Colonic mucosa (tissue), 4 donors: ENCODE data around the gene ABCF3. TPM values are rescaled to one million over a fixed set of nuclear protein-coding genes. Genes with fewer than 3 reads are reported as not detected.
A peak's percentile ranks its signal among the peaks of the same experiment; 100 is the strongest.

Experiments used
- DNase-seq: peaks from one replicate; pipeline ENCODE4 v3.0.0-alpha.2; 2020
- H3K27ac ChIP-seq: fragments of 200-600 bp; one replicate; pipeline ENCODE4 v1.8.0; 2021
- H3K27me3 ChIP-seq: fragments of 200-600 bp; one replicate; pipeline ENCODE4 v1.8.0; 2021
- H3K36me3 ChIP-seq: fragments of 200-600 bp; one replicate; pipeline ENCODE4 v1.8.0; 2021
- H3K4me1 ChIP-seq: fragments of 200-600 bp; one replicate; pipeline ENCODE4 v1.8.0; 2021; ENCODE audit warnings: mild to moderate bottlenecking
- H3K4me3 ChIP-seq: fragments of 200-600 bp; one replicate; pipeline ENCODE4 v1.8.0; 2021
- H3K9ac ChIP-seq, 2 donors: one replicate each; pipeline ENCODE4 v1.7.0; 2013; ENCODE audit warnings: control low read depth in 2 of 2, low read depth in 2 of 2, low read length in 2 of 2
- H3K9me3 ChIP-seq: fragments of 200-600 bp; one replicate; pipeline ENCODE4 v1.8.0; 2021
- CTCF ChIP-seq: fragments of 200-600 bp; IDR thresholded peaks from one replicate; pipeline ENCODE4 v1.8.0; 2022; ENCODE audit warnings: antibody characterized with exemption, mild to moderate bottlenecking
- intact Hi-C: fragments of 100-400 bp; cut with DNase I; formaldehyde crosslinking; loops from one replicate; pipeline ENCODE4 v1.14.1; 2022
- total RNA-seq, 2 donors: library from RNA; stranded (reverse); fragmentation: NEBNext Ultra II Directional in 1 of 2; extraction: Animal tissue kit (Norgen Biotek cat#: 25700) in 1 of 2; gene quantifications; one replicate each; pipeline ENCODE4 v1.2.1, GENCODE V29; 2021
- donor health status: healthy.
- donor health status: DM: no; HTN: no; CAD: no.
- donor health status: DM: no; HTN: no; CAD: no.

The ABCF3 gene
- total RNA-seq, 2 donors from 2014 or later = 54.6 to 82.4 TPM

DNA sequence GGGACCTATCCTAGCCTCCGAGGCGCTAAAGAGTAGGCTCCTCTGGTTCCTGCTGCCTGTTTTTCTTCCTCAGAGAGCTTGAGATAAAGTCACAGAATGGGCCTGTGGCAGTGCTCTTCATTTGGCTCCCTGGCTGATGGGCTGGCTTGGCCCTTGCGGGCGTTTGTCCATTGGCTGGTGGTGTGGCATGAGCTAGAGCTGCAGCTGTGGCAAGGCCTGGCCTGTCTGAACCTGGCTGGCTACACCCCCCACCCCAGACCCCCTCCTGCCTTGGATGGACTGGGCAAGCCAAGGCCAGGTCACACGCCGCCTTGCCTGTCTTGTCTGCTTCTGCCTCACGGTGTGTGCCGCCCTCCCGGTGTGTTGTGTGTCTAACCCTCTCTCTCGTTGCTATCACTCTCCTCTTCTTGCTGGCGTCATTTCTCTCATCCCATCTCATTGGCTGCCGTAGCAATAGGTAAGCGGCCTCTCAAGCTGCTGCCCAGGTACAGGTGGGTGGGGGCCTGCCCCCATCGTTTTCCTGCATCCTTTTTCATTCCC is 8.2 kb upstream of the ABCF3 start:
- DNase-seq = no peak
- intact Hi-C loops = no loop called here
- Histone ChIP-seq H3K4me1 (peaks cover 12% of the 10 kb centered on the region), H3K36me3 (peaks cover 36% of the 10 kb centered on the region), H3K9me3 (no peaks in the 10 kb centered on the region), H3K4me3 (no peak overlapping the region), H3K27me3 (no peaks in the 10 kb centered on the region), H3K27ac (no peak overlapping the region), H3K9ac (no peak overlapping the region)
- TF ChIP-seq CTCF = no peak

DNA sequence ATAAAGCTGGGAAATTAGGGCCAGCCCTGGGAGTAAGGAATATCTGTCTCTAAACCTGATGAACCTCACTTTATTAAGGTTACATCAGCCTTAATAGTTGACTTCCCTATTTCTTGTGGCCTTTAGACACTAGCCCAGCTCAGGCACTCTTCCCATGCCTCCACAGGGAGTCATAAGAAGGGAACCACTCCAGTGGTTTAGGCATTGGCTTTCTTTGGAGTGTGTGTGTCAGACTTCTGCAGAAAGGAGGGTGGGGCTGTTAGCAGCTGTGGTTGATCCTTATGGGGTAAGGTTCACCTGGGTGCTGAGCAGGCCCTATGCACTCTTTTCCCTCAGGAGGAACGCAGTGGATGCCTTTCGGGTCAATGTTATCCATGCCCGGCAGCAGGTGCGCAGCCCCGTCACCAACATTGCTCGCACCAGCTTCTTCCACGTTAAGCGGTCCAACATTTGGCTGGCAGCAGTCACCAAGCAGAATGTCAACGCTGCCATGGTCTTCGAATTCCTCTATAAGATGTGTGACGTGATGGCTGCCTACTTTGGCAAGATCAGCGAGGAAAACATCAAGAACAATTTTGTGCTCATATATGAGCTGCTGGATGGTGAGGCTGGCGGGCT is 7.4 kb upstream of the ABCF3 start:
- H3K4me3 ChIP-seq = no peak overlapping the region
- peaks cover 36% of the 10 kb centered on the region for H3K36me3 ChIP-seq
- no peaks in the 10 kb centered on the region for H3K9me3 ChIP-seq
- intact Hi-C loops = no loop called here
- DNase-seq = no peak
- H3K9ac ChIP-seq = no peak overlapping the region
- no peak overlapping the region for H3K27ac ChIP-seq
- peaks cover 12% of the 10 kb centered on the region for H3K4me1 ChIP-seq
- no peaks in the 10 kb centered on the region for H3K27me3 ChIP-seq
- no peak for TF ChIP-seq CTCF

DNA sequence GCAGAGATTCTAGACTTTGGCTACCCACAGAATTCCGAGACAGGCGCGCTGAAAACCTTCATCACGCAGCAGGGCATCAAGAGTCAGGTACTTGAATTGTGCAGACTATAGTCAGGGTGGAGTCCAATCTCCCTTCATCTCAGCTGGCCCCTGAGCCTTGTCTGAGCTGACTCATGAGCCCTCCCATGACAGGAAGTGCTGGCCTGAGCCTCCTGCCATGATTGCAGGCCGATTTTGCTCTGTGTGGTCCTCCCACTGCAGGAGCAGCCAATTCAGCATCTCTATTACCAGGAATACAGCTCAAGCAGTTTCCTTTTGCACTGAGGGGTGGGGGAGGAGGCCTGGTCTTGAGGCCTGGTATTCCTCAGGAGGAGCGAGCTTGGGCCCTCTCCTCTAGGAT is 5.8 kb upstream of the ABCF3 start:
- intact Hi-C loops = no loop called here
- DNase-seq = peak; percentile 17
- Histone ChIP-seq H3K4me3 (no peak overlapping the region), H3K9ac (peak overlapping the region in 1 of 2 donors; percentile 8), H3K27me3 (no peaks in the 10 kb centered on the region), H3K9me3 (no peaks in the 10 kb centered on the region), H3K27ac (no peak overlapping the region), H3K4me1 (peaks cover 13% of the 10 kb centered on the region), H3K36me3 (peaks cover 36% of the 10 kb centered on the region)
- no peak for TF ChIP-seq CTCF

- intact Hi-C loops = no loop called here
- Histone ChIP-seq H3K9me3 (no peaks in the 10 kb centered on the region), H3K36me3 (peaks cover 36% of the 10 kb centered on the region), H3K4me3 (no peak overlapping the region), H3K27me3 (no peaks in the 10 kb centered on the region), H3K27ac (no peak overlapping the region), H3K9ac (no peak overlapping the region), H3K4me1 (peaks cover 8% of the 10 kb centered on the region)
- DNase-seq = no peak
- no peak for TF ChIP-seq CTCF
These were observed 4.4 kb upstream of the ABCF3 start for GRCh38 chr3:184181596-184181995.

DNA sequence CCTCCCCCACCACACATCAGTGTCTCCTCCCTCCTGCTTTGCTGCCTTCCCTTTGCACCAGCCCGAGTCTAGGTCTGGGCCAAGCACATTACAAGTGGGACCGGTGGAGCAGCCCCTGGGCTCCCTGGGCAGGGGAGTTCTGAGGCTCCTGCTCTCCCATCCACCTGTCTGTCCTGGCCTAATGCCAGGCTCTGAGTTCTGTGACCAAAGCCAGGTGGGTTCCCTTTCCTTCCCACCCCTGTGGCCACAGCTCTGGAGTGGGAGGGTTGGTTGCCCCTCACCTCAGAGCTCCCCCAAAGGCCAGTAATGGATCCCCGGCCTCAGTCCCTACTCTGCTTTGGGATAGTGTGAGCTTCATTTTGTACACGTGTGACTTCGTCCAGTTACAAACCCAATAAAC is 2.3 kb upstream of the ABCF3 start:
- no peak for TF ChIP-seq CTCF
- Histone ChIP-seq H3K9ac (no peak overlapping the region), H3K27me3 (no peaks in the 10 kb centered on the region), H3K9me3 (no peaks in the 10 kb centered on the region), H3K4me1 (peaks cover 8% of the 10 kb centered on the region), H3K36me3 (peaks cover 30% of the 10 kb centered on the region), H3K27ac (no peak overlapping the region), H3K4me3 (no peak overlapping the region)
- DNase-seq = peak; percentile 15
- intact Hi-C loops = no loop called here
